ENCODE measurements around the gene CASK.

CASK gene, protein sequence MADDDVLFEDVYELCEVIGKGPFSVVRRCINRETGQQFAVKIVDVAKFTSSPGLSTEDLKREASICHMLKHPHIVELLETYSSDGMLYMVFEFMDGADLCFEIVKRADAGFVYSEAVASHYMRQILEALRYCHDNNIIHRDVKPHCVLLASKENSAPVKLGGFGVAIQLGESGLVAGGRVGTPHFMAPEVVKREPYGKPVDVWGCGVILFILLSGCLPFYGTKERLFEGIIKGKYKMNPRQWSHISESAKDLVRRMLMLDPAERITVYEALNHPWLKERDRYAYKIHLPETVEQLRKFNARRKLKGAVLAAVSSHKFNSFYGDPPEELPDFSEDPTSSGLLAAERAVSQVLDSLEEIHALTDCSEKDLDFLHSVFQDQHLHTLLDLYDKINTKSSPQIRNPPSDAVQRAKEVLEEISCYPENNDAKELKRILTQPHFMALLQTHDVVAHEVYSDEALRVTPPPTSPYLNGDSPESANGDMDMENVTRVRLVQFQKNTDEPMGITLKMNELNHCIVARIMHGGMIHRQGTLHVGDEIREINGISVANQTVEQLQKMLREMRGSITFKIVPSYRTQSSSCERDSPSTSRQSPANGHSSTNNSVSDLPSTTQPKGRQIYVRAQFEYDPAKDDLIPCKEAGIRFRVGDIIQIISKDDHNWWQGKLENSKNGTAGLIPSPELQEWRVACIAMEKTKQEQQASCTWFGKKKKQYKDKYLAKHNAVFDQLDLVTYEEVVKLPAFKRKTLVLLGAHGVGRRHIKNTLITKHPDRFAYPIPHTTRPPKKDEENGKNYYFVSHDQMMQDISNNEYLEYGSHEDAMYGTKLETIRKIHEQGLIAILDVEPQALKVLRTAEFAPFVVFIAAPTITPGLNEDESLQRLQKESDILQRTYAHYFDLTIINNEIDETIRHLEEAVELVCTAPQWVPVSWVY

DNA sequence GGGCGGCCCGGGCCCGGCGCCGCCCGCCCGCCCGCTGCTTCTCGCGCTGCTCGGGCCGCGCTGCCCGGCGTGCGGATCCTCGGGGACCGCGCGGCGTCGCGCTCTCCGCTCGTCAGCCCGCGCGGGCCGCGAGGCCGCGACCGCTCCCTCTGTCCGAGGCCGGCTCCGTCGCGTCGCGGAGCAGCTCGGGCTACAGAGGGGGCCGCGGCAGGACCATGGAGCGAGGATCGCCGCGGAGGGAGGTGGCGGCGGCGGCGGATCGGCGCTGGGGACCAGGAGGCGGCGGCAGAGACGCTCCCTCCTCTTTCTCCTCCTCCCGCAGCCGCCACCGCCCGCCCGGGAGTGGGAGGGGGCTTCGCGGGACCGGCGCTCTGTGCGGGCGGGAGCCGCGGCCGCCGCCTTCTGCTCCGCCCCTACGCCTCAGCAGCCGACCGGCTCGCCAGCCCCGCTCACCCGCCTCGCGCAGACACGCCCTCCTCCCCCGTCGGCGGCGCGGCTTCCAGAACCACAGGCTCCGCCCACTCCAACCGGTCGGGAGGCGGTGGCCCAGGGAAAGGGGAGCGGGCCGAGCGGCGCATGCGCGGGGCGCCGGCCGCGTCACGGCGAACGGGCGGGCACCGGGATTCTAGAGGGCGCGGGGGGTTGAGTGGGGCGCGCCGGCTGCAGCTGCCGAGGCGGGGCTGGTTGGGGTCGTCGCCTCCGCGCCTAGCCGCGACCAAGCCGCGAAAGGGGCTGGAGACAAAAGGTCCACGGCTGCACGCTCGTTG lies at the start of gene CASK:
CASK (minus strand) TSS at position 344 of the 767 bp plus-strand sequence. CDS start 566 bp downstream, outside the sequence.
- peak; percentile 85 for DNase-seq (ENCODE audit: low spot score)

DNA sequence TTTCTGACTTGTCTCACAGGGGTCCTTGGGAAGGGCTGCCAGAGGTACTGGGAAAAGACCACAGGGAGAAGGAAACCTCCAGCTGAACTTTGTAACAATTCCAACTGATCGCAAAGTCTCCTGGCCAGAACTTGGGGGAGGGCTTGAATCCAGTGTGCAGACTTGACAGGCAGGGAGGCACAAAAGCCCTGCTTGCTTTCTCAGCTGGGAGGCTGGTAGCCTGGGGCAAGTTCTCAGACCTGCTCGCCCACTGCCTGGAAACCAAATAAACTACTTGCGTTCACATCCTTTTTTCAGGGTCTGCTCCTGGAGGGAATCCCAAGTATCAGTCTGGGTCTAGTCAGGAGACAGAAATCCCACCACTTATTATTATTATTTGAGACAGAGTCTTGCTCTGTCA lies 48.0 kb upstream of the CASK start:
- DNase-seq (ENCODE audit: low spot score): no peak

DNA sequence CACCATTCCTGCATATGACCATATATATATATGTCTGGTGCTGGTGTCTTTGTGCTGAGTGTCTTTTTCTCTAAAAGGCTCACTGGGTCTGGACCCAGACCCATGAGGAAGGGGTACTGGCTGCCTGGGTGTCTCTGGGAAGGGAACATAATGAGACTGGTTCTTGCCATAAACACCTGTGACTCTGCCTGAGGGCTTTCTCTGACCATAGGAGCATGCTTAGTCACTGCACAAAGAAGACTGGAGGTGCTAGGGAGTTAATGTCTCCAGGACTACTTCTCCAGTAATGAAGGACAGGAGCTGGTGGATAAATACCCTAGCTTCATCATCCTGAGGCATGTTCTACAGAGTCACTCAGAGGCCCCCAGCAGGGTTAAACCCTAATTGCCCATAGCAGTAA lies 47.1 kb upstream of the CASK start:
- no peak for DNase-seq (ENCODE audit: low spot score)

DNA sequence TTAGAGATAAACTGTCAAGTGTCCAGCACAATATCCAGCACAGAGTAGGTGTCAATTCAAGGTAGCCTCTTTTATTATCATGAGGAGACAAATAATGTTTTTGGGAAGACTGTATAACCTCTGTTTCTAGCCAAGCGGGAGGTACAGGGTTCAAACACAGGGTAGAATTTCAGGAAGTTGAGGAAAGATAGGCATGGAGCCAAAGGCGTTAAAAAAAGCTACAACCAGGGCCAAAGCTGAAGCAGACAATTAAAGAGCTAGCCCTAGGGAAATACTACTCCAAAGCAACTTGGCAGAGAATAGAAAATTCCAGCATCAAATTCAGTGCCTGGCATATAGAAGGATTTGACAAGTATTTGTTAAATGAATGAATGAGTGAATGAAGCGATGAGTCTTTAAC lies 40.0 kb upstream of the CASK start:
- DNase-seq (ENCODE audit: low spot score): no peak

DNA sequence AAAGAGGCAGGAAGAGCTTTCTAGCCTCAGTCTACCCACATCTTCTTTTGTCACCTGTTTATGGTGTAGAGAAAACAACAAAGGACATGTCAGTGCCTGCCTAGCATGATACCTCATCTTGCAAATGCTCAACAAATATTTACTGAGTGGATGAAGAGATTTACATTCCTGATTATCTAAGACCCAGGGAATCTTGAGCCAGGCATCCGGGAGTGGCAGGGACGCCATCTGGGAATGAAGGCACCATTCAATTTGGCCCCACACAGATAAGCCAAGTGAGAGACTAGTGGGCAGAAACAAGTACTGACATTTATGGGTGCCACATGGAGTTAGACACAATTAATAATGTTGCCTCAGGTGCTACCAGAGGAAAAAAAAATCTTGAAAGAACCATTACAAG lies 36.8 kb upstream of the CASK start:
- no peak for DNase-seq (ENCODE audit: low spot score)

DNA sequence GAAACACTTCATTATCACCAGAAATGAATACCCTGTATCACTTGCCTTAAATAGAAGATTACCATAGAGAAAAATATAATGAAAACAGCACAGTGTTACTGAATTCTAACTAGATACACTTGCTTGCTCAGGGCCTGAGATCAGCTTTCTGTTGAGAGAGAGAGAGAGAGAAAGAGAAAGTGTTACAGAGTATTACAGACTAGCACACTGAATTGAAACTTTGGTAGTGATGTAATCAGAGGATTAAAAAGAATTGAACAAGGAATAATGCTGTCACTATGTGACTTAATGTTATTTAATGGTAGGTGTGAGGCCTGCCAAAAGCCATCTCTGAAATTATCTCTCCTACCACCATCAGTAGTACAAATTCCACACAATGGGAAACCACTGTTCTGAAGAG lies 35.5 kb upstream of the CASK start:
- no peak for DNase-seq (ENCODE audit: low spot score)

DNA sequence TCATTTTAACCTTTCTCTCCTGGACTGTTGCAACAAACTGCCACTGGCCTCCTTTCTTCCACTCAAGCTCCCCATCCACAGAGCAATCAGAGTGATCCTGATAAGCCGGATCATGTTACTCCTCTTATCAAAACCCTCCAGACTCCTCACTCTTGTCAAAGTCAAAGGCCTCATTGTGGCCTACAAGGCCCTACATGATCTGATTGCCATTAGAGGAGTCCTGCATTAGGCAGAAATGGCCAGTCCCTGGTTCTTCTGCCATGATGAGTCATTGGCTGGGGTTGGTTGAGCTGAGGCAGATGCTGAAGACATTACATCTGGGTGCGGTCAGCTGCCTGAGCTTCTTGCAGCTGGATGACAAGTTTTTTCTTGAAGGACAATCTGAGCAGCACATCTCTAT lies 32.7 kb upstream of the CASK start:
- DNase-seq (ENCODE audit: low spot score): no peak

DNA sequence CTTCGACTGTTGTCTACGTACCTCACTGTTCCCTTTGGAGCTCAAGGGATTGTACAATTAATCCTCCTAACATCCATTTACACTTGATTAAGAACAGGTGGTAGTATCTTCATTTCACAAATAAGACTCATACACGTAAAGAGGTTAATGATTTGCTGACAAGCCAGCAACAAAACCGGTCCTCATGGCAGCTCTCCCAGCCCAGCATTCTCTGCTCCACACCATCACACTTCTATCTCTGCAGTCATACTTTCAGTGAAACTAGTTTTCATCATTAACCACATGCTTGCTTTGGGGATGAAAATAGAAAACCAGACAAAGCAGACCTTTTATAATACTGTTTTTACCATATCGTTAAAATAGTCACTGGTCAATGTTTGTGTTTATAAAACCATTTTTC lies 28.7 kb upstream of the CASK start:
- no peak for DNase-seq (ENCODE audit: low spot score)

DNA sequence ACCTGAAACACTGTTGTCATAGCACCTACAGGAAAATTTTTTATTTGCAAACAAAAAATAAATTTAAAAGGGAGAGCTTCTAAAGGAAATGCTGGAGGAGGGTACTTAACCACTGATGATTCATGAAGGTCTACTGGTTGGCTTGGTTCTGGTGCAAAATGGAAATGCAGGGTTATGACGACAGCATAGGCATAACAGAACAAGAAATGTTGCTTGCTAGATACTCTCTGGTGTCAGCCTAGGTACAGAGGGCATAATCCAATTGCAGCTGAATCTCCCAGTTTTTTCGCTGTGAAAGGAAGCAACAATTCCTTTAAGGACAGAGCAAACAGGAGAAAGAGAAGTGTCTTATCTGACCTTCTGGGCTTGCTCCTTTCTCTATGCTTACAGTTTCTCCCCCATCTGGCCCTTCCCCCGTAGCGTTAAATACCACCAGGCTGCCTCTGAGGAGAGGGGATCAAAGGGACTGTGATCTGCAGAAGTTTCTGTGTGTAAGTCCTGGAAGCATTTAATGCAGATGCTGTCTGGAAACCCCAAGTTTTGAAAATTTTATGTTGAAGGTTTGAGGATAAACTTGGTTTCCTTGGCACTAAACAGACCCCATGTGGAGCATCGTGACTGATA lies 23.7 kb upstream of the CASK start:
- DNase-seq (ENCODE audit: low spot score): no peak

DNA sequence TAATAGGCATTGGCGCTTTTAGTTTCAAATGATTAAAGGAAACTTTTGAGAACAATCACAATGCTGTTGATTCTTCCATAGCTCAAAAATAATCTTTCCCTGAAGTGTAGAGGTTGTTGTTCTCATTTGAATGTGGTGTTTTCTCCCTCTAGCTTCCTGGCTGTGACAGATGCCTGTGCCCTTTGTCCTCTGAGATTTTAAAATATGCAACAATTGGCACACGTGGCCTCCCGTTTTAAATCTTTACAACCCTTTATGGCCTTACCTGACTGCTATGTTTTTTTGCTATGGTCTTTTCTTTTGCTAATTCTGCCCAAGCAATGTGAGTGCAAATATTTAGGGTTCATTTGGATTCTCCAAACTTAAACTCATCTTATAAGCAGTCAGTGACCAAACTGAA lies 22.9 kb upstream of the CASK start:
- DNase-seq (ENCODE audit: low spot score): no peak

DNA sequence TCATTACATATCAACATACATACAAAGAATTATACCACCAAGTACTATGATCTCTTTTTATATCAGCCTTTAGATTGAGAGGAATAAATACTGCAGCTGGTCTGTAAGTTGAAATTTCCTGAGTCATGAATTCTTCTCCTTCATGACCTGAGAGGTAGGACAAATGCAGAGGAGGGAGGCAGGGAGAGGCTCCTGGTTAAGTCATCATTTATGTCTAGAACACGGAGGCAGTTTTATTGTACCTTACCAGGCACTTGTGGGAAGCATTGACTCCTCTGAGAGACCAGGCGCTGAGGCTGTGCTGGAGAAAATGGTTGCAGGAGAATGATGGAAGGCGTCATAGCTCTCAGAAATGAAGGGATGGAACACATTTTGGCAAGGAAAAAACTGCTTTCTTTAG lies 12.5 kb upstream of the CASK start:
- no peak for DNase-seq (ENCODE audit: low spot score)

DNA sequence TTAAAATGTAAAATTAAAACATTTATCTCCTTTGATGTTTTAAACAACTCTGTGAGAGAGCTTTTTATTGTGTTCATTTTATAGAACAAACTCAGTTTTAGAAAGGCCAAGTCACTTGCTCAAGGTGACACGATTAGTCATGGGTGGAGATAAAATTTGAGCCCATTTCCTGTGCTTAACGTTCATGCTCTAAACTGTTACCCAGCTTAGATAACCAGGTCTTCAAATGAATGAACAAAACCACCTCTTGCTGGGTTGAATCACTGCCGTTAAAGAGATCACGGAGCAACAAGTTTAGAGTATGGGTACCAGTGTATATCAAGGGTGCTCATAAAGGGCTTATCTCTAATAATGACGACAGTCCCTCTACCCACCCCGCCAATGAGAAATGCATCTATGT lies 10.2 kb upstream of the CASK start:
- no peak for DNase-seq (ENCODE audit: low spot score)

DNA sequence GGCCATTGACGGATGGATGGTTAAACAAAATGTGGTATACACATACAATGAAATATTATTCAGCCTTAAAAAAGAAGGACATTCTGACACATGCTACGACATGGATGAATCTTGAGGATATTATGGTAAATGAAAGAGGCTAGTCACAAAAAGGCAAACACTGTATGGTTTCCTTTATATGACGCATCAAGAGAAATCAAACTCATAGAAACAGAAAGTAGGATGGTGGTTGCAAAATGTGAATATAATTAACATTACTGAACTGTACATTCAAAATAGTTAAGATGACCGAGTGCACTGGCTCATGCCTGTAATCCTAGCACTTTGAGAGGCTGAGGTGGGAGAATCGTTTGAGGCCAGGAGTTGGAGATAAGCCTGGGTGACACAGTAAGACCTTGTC lies 9.5 kb upstream of the CASK start:
- DNase-seq (ENCODE audit: low spot score): no peak

DNA sequence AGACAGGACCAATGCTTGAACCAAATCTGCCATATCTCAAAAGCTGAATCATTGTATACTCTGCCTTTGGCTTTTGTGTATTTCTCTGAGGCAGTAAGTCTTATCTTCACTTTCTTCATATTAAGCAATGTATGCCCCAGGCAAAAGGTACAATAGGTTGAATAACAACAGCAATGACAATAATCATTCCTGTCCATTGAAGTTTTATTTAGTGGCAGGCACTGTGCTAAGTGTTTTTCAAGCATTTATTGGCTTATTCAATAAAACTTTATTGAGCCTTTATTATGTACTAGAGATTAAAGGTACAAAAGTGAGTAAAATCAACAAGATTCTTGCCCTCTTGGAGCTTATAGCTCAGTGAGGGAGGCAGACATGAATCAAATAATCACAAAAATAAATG lies 8.2 kb upstream of the CASK start:
- DNase-seq (ENCODE audit: low spot score): no peak

DNA sequence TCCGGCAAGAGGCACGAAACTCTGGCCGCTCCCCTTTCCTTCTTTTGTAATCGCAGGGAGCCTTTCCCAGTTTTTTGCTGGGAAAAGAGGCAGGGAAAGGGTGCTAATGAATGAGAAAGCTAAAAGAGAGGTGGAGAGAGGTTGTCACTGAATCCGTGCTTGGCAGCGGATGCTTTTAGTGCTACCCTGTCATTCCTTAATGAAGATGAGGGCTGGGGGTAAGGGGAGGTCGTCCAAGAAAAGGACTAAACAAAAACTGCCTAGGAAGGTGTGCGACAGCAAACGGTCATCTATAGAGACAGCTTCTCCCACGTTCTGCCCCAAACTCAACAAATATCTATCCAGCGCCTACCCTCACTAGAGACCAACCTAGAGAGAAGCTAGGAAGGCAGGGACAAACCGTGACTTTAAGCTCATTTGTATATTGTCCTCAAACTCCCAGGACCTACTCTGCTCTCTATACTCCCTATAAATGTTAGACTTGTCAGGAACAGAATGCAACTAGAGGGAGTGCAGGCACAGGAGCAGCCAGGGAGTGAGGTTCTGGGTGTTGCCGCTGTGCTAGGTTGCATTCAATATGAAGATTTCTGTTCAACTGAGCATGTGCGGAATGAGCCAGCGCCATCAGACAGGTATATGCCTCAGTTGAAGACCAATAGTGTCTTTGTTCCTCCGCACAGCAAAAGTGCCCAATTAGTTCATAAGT lies 777 bp upstream of the CASK start:
- DNase-seq (ENCODE audit: low spot score): peak; percentile 5

DNA sequence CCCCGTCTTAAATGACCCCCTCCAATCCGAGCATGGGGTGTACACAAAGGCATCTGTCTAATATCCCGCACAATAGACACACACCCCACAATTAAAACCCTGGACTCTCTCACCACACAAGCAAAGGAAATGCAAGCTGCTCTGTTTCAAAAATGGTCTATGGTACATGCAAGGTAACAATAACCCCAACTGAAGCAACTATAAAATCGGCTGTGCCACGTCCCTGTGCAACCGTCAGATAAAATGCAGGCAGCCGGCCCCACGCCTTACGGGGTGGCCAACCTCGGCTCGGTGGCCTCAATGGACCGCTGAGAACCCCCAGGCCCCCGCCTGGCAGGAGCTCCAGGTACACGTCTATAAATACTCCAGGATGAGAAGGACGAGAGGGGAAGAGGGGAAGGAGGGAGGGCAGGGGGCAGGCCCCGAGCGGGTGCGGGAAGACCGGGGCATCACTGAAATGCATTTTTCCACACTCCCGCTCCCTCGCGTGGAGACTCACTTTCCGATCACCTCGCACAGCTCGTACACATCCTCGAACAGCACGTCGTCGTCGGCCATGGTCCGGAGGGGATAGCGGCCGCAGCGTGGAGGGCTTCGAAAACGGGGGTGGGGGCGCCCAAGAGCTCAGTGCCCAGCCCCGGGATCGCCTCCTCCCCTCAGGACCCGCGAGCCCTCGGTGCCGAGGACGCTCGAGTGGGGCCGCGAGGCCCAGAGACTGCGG lies 763 bp downstream of the CASK start:
- peak; percentile 3 for DNase-seq (ENCODE audit: low spot score)

DNA sequence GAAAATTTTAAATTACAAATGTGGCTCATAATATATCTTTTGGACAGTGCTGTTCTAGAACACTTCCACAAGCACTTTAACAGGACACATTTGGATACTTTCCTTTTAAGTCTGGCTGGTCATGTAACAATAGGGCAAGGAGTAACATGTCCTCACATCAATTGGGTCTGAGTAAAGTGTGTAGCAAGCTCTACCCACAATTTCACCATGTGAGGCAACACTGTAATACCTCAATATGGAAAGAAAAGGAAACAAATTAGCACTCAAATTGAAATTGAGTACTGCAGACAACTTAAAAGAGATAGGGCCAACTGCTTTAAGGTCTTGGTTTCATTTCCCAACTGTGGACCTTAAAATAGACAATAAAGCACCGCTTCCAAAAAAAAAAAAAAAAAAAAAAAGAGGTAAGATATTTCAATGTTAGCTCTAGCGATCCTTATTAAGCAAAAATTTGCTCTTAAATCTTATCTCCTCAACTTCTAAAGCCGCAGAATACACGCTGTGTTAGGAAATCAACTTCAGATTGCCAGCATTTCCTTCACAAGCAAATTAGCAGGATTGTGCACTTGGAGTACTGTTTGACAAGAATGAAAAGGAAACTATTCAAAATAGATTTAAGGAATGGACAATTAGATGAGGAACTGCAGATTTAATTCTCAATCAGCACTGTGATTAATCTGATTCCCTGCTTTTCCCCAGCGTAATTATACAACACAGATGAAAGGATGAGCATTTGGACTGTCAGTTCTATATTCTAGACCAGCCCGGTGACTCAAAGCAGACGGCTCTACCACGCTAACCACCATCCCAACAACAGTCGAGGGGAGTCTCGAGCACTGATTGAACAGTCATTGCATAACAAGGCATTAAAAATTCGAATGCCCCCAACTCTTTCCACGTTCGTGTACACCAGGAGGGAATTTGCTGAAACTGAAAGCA lies 1.6 kb downstream of the CASK start:
- no peak for DNase-seq (ENCODE audit: low spot score)

DNA sequence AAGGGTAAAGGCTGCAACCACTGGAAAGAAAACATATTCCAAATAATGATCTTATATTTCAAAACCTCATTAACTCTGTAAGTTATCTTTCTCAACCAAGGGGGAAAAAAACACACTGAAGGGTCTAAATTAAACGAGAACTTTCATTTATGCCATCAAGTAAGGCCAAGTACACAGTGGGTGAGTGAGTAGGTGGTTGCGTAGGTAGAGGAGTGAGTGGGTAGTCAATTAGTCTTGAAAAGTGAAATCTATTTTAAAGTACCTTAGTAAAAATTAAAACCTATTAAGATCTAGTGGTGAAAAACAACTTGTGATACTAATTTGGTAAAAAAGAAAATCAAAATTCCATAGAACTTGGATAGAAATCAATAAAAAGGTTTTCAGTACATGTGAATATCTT lies 3.5 kb downstream of the CASK start:
- DNase-seq (ENCODE audit: low spot score): no peak

DNA sequence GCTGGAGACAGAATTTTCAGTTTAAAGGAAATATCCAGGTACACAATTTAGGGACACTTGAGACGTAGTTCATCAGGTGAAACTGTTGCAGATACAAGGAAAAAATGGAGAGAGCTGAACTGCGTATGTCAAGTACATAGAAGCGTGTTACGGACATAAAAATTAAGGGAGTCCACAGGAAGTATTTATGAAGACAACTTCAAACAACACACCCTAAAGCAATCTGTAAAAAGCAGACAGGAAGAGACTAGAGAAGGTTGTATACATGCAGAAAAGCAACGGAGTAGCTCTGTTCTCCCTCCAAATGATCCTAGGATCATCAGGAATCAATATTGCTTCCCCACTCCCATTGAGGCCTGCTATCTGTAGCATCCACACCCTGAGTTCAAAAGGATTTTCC lies 5.8 kb downstream of the CASK start:
- no peak for DNase-seq (ENCODE audit: low spot score)

DNA sequence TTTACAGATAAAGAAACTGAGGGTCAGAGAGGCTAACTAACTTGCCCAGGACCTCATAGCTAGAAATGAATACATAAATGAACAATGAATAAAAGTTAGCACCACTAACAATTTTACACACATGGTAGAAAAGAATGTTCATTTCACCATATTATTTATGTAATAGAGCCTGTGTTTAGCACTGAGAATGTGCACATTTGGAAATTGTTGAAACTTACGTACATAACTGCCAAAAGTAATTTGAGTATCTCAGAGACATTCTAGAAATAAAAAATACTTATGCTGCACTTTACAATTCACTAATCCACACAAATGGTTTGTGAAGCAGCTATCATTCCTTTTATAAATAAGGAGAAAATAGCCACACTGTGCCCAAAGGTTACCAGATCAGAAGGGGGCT lies 9.9 kb downstream of the CASK start:
- no peak for DNase-seq (ENCODE audit: low spot score)

Measured in hematopoietic multipotent progenitor cell treated with erythropoietin and hydrocortisone succinate and interleukin-3 and kit ligand, for 17 days (in vitro differentiated cells).